ENCODE data around the gene PCDH1. TPM values are rescaled to one million over a fixed set of nuclear protein-coding genes. Genes with fewer than 3 reads are reported as not detected.

PCDH1 gene
- total RNA-seq, 1 donor from 2014 or later: 16.1 TPM

DNA sequence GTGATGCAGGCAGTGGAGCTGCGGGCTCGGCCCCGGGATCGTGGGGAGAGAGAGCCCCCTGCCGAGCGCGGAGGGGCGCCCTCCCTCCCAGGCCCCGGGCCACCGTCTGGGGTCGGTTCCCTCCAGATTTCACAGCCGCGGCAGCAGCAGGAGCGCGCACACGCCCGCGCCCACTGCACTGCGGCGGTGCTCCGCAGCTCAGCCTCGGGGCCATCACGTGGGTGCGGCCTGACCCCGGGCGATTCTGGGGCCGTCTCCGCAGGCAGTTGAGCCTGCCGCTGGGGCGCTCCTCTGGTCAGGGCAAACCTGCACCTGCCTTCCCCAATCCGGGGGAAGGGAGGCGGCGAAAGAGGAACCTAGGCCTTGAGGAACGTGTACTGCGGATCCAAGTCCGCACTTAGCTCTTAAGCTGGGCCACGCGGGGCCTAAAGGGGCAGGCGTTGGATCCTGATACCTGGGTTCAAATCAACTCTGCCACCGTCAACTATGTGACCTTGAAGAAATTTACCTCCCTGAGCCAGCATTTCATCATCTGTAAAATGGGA, 36.1 kb upstream of the PCDH1 start:
- Histone ChIP-seq H3K27ac (replicated peaks) (no peak overlapping the region), H3K4me1 (peaks cover 16% of the 10 kb centered on the region), H3K27me3 (ENCODE audit: low read depth) (no peaks in the 10 kb centered on the region), H3K36me3 (no peaks in the 10 kb centered on the region), H3K9me3 (replicated peaks) (no peaks in the 10 kb centered on the region), H3K4me3 (peak overlapping the region; percentile 62)
- peak; percentile 48 for DNase-seq
- intact Hi-C loops (cut with micrococcal nuclease): loop anchor here (10.0 kb wide), 1 partner anchor 51 kb away; the partner anchor contains the start of gene RNF14
- TF ChIP-seq, protein P1, sequence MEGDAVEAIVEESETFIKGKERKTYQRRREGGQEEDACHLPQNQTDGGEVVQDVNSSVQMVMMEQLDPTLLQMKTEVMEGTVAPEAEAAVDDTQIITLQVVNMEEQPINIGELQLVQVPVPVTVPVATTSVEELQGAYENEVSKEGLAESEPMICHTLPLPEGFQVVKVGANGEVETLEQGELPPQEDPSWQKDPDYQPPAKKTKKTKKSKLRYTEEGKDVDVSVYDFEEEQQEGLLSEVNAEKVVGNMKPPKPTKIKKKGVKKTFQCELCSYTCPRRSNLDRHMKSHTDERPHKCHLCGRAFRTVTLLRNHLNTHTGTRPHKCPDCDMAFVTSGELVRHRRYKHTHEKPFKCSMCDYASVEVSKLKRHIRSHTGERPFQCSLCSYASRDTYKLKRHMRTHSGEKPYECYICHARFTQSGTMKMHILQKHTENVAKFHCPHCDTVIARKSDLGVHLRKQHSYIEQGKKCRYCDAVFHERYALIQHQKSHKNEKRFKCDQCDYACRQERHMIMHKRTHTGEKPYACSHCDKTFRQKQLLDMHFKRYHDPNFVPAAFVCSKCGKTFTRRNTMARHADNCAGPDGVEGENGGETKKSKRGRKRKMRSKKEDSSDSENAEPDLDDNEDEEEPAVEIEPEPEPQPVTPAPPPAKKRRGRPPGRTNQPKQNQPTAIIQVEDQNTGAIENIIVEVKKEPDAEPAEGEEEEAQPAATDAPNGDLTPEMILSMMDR (IDR thresholded peaks at IDR 0.05; ENCODE audit: borderline replicate concordance): peak; percentile 63

DNA sequence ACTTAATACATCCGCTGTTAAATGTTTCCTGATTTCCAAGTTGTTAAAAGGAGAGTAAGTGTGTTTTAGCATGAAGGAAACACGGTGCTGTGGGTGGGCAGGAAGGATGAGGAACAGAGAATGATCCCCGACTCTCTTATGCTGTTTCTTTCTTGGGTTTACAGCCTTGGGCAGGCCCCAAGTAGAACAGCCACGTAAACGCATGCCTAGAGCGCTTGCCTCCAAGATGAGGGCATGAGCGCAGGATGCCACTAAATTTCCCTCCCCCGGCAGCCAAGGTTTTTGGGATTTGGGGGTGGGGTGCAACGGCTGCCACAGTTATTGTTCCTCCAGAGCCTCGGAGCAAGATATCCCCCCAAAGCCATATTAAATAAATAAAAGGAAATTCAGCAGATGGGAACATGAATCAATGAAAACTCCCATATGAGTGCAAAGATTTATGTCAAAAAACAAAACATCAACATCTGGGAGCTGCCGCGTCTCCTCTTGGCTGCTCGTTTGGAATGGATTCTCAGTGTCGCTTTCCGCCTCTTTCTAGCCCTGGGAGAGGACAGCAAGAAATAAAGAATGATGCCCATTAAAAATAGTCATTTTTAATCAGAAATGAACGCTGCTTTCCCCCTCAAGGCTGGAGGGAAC, 35.5 kb upstream of the PCDH1 start:
- Histone ChIP-seq H3K4me1 (peaks cover 16% of the 10 kb centered on the region), H3K9me3 (replicated peaks) (no peaks in the 10 kb centered on the region), H3K27ac (replicated peaks) (no peak overlapping the region), H3K36me3 (no peaks in the 10 kb centered on the region), H3K27me3 (ENCODE audit: low read depth) (no peaks in the 10 kb centered on the region), H3K4me3 (peak overlapping the region; percentile 62)
- TF ChIP-seq, protein P1 (IDR thresholded peaks at IDR 0.05; ENCODE audit: borderline replicate concordance): no peak
- intact Hi-C loops (cut with micrococcal nuclease): loop anchor here (10.0 kb wide), 1 partner anchor 51 kb away; the partner anchor contains the start of gene RNF14
- no peak for DNase-seq

DNA sequence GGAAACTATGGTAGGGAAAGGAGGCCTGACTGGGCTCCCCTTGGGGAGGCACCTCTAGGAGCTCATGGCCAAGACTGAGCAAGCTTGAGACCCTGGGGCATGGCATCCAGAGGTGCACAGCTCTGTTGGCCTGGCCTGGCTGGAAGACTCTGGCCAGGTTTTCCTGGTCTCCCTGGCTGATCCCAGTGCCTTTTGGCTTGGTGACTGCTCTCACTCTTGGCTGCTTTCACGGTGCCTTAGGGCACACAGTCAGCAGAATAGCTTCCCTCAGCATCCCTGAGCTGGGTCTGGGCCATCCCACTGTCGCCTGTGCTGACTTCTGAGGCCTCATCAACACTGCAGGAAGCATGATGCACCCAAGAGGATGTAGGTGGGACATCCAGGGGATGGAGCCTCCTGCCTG, 32.1 kb upstream of the PCDH1 start:
- TF ChIP-seq, protein P1 (IDR thresholded peaks at IDR 0.05; ENCODE audit: borderline replicate concordance): no peak
- DNase-seq: no peak
- no peaks in the 10 kb centered on the region for H3K27me3 ChIP-seq (ENCODE audit: low read depth)
- peaks cover 13% of the 10 kb centered on the region for H3K4me1 ChIP-seq
- H3K27ac ChIP-seq (replicated peaks): no peak overlapping the region
- no peaks in the 10 kb centered on the region for H3K36me3 ChIP-seq
- no peak overlapping the region for H3K4me3 ChIP-seq
- intact Hi-C loops (cut with micrococcal nuclease): loop anchor here (10.0 kb wide), 1 partner anchor 55 kb away; the partner anchor contains the start of gene RNF14
- H3K9me3 ChIP-seq (replicated peaks): no peaks in the 10 kb centered on the region

DNA sequence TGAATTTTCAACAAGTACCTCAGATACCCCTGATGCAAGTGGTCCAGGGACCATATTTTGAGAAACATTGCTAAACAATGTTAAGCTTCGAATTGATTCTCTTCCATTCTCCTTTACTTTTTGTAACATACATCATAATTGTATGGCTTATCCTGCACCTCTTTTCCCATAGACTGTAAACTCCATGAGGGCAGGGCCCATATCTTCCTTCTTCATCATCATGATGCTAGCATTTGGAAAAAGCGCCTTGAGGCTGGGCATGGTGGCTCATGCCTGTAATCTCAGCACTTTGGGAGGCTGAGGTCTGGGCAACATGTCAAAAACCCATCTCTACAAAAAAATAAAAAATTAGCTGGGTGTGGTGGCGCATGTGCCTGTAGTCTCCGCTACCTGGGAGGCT, 31.0 kb upstream of the PCDH1 start:
- no peaks in the 10 kb centered on the region for H3K36me3 ChIP-seq
- TF ChIP-seq, protein P1 (IDR thresholded peaks at IDR 0.05; ENCODE audit: borderline replicate concordance): no peak
- no peak overlapping the region for H3K4me3 ChIP-seq
- intact Hi-C loops (cut with micrococcal nuclease): no loop called here
- no peaks in the 10 kb centered on the region for H3K9me3 ChIP-seq (replicated peaks)
- DNase-seq: no peak
- no peaks in the 10 kb centered on the region for H3K27me3 ChIP-seq (ENCODE audit: low read depth)
- H3K4me1 ChIP-seq: peaks cover 7% of the 10 kb centered on the region
- no peak overlapping the region for H3K27ac ChIP-seq (replicated peaks)

DNA sequence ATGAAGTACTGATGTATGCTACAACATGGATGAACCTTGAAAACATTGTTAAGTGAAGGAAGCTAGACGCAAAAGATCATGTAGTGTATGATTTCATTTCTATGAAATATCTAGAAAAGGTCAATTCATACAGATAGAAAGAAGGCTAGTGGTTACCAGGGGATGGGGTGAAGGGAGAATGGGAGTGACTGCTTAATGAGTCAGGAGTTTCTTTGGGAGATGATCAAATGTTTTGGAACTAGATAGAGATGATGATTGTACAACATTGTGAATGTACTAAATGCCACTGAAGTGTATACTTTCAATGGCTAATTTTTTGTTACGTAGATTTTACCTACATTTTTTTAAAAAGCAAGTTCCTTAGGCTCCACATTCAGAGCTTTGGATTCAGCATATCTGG, 30.6 kb upstream of the PCDH1 start:
- intact Hi-C loops (cut with micrococcal nuclease): no loop called here
- Histone ChIP-seq H3K27me3 (ENCODE audit: low read depth) (no peaks in the 10 kb centered on the region), H3K4me3 (no peak overlapping the region), H3K9me3 (replicated peaks) (no peaks in the 10 kb centered on the region), H3K4me1 (peaks cover 3% of the 10 kb centered on the region), H3K27ac (replicated peaks) (no peak overlapping the region), H3K36me3 (no peaks in the 10 kb centered on the region)
- TF ChIP-seq, protein P1 (IDR thresholded peaks at IDR 0.05; ENCODE audit: borderline replicate concordance): no peak
- no peak for DNase-seq
